COLO668 (cell line): ENCODE measurements around the gene CANT1.

Experiments used
- DNase-seq: peaks from one replicate; lab custom pipeline; 2025; ENCODE audit not compliant: unreplicated experiment; lab: John Stamatoyannopoulos, UW

Gene CANT1

DNA sequence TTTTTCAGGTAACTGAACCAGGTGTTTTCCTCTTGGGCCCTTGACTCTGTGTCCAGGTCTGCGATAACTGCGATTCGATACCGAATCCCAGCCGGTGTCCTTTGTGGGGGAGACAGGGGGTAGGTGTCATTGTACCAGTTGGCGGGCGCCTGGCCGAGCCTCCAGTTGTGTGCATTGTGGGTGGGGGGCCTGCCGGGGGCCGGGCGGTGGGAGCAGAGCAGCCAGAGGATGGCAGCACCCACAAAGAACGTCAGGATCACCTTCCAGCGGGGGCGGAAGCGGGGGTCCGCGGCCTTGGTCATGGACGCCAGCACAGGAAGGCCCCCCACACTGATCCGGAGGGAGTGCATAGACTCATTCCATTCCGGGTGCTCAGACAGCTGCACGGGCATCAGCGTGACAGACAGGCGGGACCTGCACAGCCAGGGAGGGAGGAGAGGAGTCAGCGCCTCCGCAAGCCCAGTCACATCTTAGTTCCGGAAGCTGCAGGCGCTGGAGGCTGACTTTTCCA, 12.3 kb downstream of the CANT1 start:
- DNase-seq: no peak

GRCh38 chr17:78996781-78997201, 12.8 kb downstream of the CANT1 start:
- no peak for DNase-seq

GRCh38 chr17:78995761-78996451, 13.7 kb downstream of the CANT1 start:
- DNase-seq: no peak

GRCh38 chr17:78995022-78995760, 14.4 kb downstream of the CANT1 start:
- DNase-seq: no peak

GRCh38 chr17:78993981-78994671, 15.4 kb downstream of the CANT1 start:
- DNase-seq: no peak

- peak; percentile 32 for DNase-seq
These were observed 16.2 kb downstream of the CANT1 start for GRCh38 chr17:78993241-78993956.

GRCh38 chr17:78992542-78993212, 16.9 kb downstream of the CANT1 start:
- no peak for DNase-seq

GRCh38 chr17:78991906-78992532, 17.5 kb downstream of the CANT1 start:
- no peak for DNase-seq

GRCh38 chr17:78991017-78991738, 18.4 kb downstream of the CANT1 start:
- no peak for DNase-seq

- DNase-seq: no peak
These were observed 19.1 kb downstream of the CANT1 start for GRCh38 chr17:78990349-78991016.

- no peak for DNase-seq
These were observed 21.4 kb downstream of the CANT1 start for GRCh38 chr17:78988152-78988551.

- peak; percentile 31 for DNase-seq
These were observed 22.8 kb downstream of the CANT1 start for GRCh38 chr17:78986649-78987328.

- no peak for DNase-seq
These were observed 23.4 kb downstream of the CANT1 start for GRCh38 chr17:78986048-78986648.

- DNase-seq: no peak
These were observed 24.2 kb downstream of the CANT1 start for GRCh38 chr17:78985395-78985794.

- no peak for DNase-seq
These were observed 28.3 kb downstream of the CANT1 start for GRCh38 chr17:78981010-78981888.

DNA sequence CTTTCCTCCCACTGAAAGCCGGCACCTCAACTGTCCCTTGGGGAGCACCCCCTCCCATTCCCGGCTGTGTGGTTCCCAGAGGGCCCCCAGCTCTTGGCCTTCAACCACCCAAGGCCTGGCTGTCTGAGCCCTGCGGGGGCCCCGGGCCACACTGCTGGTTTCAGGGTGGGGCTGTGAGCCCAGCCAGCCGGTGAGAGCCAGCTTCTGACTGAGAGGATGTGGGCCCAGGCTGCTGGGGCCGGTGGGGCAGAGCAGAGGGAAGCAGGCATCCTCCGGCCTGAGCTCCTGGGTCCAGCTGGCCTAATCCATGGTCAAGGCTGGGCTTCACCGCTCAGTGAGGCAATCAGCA, 29.0 kb downstream of the CANT1 start:
- no peak for DNase-seq
